Measurements from ENCODE around the gene NBPF3.
A peak's percentile ranks its signal among the peaks of the same experiment; 100 is the strongest.
"Not testable (repeated sequence)": the region's sequence is repeated elsewhere in the genome, so short reads cannot be mapped to it uniquely, and the experiment has no call there.

NBPF3 gene

GRCh38 chr1:21447311-21447710 lies 7.4 kb downstream of the NBPF3 start:
- no peaks in the 10 kb centered on the region for H3K27me3 Mint-ChIP-seq (ENCODE audit: low read depth)
- H3K27ac Mint-ChIP-seq, result no peak overlapping the region
- TF ChIP-seq CTCF (IDR thresholded peaks at IDR 0.05; ENCODE audit: unreplicated experiment in 3 of 3), result no peak
- H3K9me3 Mint-ChIP-seq, result no peaks in the 10 kb centered on the region
- H3K4me3 Mint-ChIP-seq, result no peak overlapping the region
- peaks cover 34% of the 10 kb centered on the region for H3K36me3 Mint-ChIP-seq (ENCODE audit: low read depth)
- no peaks in the 10 kb centered on the region for H3K4me1 Mint-ChIP-seq

- no peak overlapping the region for H3K4me3 Mint-ChIP-seq
- no peaks in the 10 kb centered on the region for H3K4me1 Mint-ChIP-seq
- H3K27me3 Mint-ChIP-seq (ENCODE audit: low read depth), result no peaks in the 10 kb centered on the region
- H3K36me3 Mint-ChIP-seq (ENCODE audit: low read depth), result peaks cover 40% of the 10 kb centered on the region
- H3K9me3 Mint-ChIP-seq, result no peaks in the 10 kb centered on the region
- TF ChIP-seq CTCF (IDR thresholded peaks at IDR 0.05; ENCODE audit: unreplicated experiment in 3 of 3), result no peak
- H3K27ac Mint-ChIP-seq, result no peak overlapping the region
Observed at GRCh38 chr1:21449906-21450305, 10.0 kb downstream of the NBPF3 start.

- Mint-ChIP-seq H3K4me3 (no peak overlapping the region), H3K27ac (no peak overlapping the region), H3K4me1 (no peaks in the 10 kb centered on the region), H3K27me3 (ENCODE audit: low read depth) (no peaks in the 10 kb centered on the region), H3K36me3 (ENCODE audit: low read depth) (peaks cover 31% of the 10 kb centered on the region), H3K9me3 (no peaks in the 10 kb centered on the region)
- TF ChIP-seq CTCF (IDR thresholded peaks at IDR 0.05; ENCODE audit: unreplicated experiment in 3 of 3), result no peak
Observed at GRCh38 chr1:21451212-21451611, 11.3 kb downstream of the NBPF3 start.

- Mint-ChIP-seq H3K27me3 (ENCODE audit: low read depth) (no peaks in the 10 kb centered on the region), H3K27ac (no peak overlapping the region), H3K9me3 (no peaks in the 10 kb centered on the region), H3K4me3 (no peak overlapping the region), H3K4me1 (no peaks in the 10 kb centered on the region), H3K36me3 (ENCODE audit: low read depth) (peaks cover 27% of the 10 kb centered on the region)
- TF ChIP-seq CTCF (IDR thresholded peaks at IDR 0.05; ENCODE audit: unreplicated experiment in 3 of 3), result no peak
Observed at GRCh38 chr1:21451981-21452411, 12.1 kb downstream of the NBPF3 start.

GRCh38 chr1:21453964-21454614 lies 14.2 kb downstream of the NBPF3 start:
- H3K36me3 Mint-ChIP-seq (ENCODE audit: low read depth), result peaks cover 17% of the 10 kb centered on the region
- not testable (repeated sequence) for H3K4me3 Mint-ChIP-seq; H3K27ac Mint-ChIP-seq; H3K27me3 Mint-ChIP-seq (ENCODE audit: low read depth); H3K4me1 Mint-ChIP-seq; H3K9me3 Mint-ChIP-seq

DNA sequence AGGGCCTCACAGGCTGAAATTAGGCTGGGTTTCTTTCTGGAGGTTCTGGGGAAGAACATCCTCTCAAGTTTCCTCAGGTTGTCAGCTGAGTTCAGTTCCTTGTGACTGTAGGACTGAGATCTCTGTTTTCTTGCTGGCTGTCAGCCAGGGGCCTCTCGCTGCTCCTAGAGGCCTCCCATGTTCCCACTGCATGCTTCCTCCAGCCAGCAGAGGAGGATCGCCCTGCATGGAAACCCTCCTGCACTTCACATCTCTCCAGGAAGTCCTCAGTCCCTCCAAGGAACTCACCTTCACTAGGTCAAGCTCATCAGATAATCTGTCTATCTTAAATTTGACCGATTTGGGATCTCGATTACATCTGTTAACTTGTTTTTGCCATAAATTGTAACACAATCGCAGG lies 15.0 kb downstream of the NBPF3 start:
- H3K4me3 Mint-ChIP-seq; H3K27me3 Mint-ChIP-seq (ENCODE audit: low read depth); H3K9me3 Mint-ChIP-seq; H3K27ac Mint-ChIP-seq; H3K4me1 Mint-ChIP-seq: not testable (repeated sequence)
- peaks cover 17% of the 10 kb centered on the region for H3K36me3 Mint-ChIP-seq (ENCODE audit: low read depth)

GRCh38 chr1:21457654-21458053 lies 17.7 kb downstream of the NBPF3 start:
- H3K36me3 Mint-ChIP-seq (ENCODE audit: low read depth), result peaks cover 7% of the 10 kb centered on the region
- no peaks in the 10 kb centered on the region for H3K9me3 Mint-ChIP-seq
- H3K27ac Mint-ChIP-seq, result peak overlapping the region in 2 of 3 experiments; percentile 67 to 91
- H3K27me3 Mint-ChIP-seq (ENCODE audit: low read depth), result no peaks in the 10 kb centered on the region
- peaks cover 4% of the 10 kb centered on the region for H3K4me1 Mint-ChIP-seq
- H3K4me3 Mint-ChIP-seq, result no peak overlapping the region
- no peak for TF ChIP-seq CTCF (IDR thresholded peaks at IDR 0.05; ENCODE audit: unreplicated experiment in 3 of 3)

DNA sequence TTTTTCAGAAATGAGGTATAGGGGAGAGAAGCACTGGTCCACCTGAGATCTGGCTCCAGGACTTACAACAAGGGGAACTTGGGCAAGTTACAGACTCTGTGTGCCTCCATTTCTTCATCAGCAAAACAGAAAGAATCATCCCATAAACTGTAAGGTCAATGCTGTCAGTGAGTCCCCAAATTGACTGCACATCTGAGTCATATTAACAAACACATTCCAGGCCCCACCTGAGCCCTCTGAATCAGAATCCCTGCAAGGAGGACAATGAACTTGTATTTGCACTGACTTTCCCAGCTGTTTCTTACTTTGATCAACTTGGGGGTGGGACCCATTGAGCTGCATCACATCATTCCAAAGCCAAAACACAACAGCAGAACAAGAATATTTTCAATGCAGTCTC lies 25.2 kb downstream of the NBPF3 start:
- H3K4me3 Mint-ChIP-seq; H3K27me3 Mint-ChIP-seq (ENCODE audit: low read depth); H3K27ac Mint-ChIP-seq; H3K4me1 Mint-ChIP-seq; H3K9me3 Mint-ChIP-seq: not testable (repeated sequence)
- peaks cover 17% of the 10 kb centered on the region for H3K36me3 Mint-ChIP-seq (ENCODE audit: low read depth)

DNA sequence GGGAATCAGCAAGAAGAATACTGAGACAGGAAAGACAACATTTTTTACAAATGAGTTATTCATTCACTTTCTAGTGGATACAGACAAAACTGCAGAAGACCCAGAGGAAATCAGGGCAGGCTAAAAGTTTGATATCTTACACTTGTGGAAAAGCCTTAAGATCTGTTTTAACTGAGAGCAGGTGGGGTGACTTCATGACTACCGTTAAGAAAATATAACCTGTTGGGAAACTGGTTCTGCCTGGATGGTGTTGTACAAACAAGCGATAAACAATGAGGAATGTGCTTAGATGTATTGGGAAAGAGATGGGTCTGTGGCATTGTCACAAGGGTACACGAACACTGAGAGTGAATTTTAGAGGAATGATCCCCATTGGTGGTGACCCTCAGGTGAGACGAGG lies 28.0 kb downstream of the NBPF3 start:
- H3K27me3 Mint-ChIP-seq (ENCODE audit: low read depth); H3K4me3 Mint-ChIP-seq; H3K9me3 Mint-ChIP-seq; H3K4me1 Mint-ChIP-seq; H3K27ac Mint-ChIP-seq: not testable (repeated sequence)
- peaks cover 36% of the 10 kb centered on the region for H3K36me3 Mint-ChIP-seq (ENCODE audit: low read depth)

Measured in nephron (organoid).